Hepatic stellate cell (primary cell): ENCODE results near the gene MAJIN.
"Not testable (repeated sequence)": the region's sequence is repeated elsewhere in the genome, so short reads cannot be mapped to it uniquely, and the experiment has no call there.

Source experiments
- DNase-seq: peaks from one replicate; pipeline ENCODE4 v3.0.0; 2011; ENCODE audit warnings: low spot score

Gene MAJIN, protein sequence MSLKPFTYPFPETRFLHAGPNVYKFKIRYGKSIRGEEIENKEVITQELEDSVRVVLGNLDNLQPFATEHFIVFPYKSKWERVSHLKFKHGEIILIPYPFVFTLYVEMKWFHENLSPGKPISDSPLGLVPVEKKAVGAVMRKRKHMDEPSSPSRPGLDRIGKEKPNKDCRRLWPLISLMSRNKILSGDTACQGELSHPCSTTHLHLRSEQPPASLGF

DNA sequence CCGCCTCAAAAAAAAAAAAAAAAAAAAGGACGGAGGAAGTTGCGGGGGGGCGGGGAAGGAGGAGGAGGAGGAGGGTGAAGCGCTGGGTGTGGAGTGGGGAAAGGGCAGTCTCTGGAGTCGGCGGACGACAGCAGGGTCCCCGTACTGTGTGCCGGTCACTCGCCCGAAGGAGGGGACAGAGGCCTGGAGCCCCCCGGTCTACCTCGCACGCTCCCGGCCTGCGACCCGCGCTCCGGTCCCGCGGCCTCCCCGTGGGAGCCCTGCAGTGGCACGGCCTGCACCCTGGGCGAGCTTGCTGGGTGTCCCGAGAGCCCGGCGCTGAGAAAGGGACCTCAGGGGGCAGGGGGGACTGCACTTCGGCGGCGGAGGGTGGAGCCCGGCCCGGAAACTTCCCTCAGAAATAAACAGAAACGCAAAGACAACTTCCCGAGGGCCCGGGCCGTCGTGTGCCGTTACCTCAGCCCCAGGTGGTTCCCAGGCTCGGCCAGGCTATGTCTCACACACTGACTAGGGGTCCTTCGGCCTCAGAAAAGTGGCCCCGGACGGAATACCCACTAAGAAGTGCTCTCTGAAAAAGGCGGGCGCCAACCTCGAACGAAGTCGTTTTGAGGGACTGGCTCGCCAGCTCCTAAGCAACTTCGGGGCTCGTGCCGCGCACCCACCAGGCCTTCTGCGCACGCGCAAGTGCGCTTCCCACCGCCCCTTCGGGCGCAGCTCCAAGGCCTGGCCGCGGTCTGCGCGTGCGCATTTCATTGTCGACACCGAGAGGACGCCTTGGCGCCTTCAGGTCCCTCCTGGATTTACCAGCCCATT lies at the start of gene MAJIN:
MAJIN (minus strand) TSS at position 688 of the 813 bp plus-strand sequence. CDS start 12,703 bp downstream, outside the sequence.
- peak; percentile 84 for DNase-seq

DNA sequence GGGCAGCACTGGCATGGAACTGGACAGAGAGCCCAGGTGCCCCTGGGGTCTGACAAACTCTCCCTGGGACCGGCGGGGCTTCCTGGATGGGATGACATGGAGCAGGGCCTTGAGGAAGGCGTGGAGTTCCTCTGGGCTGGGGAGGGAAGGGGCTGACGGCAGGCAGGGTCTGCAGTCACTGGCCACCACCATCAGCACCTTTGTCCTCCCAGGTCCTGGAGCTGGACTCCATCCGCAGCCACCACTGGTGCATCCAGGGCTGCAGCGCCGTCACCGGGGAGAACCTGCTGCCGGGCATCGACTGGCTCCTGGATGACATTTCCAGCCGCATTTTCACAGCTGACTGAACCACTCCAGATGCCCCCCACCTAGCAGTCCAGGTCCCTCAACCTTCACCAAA lies 49.6 kb upstream of the MAJIN start:
- DNase-seq, result no peak

DNA sequence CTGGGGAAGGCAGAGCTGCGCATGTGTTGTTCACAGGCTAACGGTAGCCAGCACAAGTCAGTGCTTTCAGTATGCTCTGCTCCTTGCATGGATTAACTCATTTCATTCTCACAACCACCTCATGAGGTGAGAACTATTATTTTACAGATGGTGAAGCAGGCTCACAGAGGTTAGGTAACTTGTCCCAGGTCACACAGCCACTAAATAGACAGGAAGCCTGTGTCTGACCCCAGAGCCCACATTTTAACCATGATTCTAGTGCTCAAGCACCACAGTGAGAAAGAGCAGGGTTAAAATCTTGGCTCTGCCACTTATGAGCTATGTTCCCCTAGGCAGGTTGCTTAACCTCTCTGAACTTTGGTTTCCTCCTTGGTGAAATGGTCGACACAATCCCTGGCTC lies 49.1 kb upstream of the MAJIN start:
- no peak for DNase-seq

DNA sequence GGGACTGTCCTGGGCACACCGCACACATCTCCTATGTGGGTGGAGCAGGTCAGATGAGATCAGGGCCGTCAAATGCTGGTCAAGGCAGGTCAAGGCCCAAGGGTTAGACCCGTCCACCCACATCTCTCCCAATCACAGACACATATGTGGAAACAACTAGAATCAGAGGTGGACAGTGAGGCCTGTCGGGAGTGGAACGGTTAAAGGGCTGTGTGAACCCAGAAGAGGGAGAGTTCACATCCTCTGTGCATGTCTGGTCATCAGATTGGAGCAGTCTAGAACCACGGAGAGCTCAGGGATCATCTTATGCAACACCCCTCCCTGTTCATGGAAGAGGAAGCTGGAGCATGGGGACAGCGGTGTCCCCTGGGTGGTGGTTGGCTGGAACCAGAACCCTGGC lies 47.9 kb upstream of the MAJIN start:
- DNase-seq, result no peak

DNA sequence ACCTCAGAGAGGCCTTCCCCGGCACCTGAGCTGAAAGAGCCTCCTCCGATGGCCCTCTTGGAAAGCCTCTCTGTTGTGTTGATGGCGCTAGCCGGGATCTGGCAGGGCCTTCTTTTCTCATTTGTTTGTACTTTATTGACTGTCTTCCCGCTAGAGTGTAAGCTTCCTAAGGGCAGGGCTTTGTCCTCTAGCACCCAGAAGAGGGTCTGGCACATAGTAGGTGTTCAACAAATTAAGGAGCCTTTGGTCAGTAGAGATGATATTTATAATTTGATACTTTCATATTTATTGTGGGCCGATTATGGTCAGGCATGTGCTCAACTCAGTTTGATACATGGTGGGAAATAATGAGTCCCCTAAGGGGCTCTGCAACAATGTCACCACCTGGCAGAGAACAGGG lies 46.0 kb upstream of the MAJIN start:
- DNase-seq, result no peak

DNA sequence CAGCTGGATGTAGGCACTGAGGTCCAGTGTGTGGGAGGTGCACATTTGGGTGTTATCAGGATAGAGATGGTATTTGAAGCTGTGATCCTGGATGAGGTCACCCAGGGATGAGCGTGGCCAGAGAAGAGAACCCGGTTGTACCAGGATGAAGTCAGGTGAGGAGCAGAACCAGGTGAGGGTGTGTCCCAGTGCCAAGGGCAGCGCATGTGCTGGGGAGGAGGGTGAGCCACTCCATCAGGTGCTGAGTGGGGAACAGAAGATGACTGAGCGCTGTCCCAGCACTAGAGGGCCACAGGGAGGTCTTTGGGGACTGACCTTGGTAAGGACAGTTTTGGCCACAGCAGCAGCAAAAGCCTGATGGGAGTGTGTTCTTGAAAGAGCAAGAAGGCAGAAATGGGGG lies 44.8 kb upstream of the MAJIN start:
- no peak for DNase-seq

DNA sequence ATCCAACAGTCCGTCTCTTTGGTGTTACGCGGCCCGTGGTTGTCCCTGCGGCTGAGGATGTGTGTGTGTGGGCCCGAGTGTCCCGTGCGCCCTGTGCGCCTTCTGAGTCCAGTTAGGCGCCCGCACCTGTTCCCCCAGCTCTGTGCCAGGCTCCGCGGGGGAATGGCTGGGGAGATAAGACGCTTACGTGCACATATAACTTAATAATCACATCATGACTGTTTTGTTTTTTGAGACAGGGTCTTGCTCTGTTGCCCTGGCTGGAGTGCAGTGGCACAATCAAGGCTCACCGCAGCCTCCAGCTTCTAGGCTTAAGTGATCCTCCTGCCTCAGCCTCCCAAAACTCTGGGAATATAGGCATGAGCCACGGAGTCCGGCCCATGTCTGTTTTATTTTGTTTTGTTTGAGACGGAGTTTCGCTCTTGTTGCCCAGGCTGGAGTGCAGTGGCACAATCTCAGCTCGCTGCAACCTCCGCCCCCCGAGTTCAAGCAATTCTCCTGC lies 42.9 kb upstream of the MAJIN start:
- no peak for DNase-seq

DNA sequence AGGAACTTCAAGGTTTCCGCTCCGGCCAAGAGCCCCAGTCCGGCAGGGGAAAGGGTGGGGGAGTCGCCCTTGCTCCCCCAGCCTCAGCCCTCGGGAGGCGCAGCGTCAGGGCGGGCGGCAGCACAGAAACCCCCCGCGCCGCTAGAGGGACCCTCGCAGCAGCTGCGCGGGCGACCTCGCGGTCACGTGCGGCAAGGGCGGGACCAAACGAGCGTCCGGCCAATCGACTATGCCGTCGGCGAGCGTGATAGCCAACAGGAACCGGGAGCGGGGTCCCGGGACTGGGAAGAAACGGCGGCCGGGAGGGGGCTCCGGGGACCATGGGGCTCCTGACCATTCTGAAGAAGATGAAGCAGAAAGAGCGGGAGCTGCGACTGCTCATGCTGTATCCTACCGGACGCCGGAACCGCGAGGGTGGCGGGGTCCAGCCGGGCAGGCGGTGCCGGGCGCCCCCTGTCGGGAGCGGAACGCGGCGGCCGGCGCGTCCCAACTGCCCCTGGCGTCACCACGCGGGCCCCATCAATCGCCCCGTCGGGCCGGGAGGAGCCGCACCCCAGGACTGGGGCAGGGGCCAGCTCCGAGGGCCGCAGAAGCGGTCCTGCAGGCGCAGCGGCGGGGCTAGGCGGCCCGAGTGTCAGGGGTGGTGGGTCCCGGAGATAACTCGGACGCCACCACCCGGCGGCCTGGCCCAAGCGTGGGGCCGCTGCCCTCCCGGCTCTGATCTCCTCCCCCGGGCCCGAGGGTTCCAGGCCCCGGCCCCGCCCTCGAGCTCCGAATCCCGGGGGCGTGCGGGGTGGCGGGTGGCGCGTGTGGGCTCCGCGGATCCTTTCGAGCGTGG lies 42.2 kb upstream of the MAJIN start, which contains the start of gene ARL2:
ARL2 (plus strand) TSS at position 273 of the 838 bp plus-strand sequence; CDS start at position 321, 48 bp downstream.
- peak; percentile 96 for DNase-seq

DNA sequence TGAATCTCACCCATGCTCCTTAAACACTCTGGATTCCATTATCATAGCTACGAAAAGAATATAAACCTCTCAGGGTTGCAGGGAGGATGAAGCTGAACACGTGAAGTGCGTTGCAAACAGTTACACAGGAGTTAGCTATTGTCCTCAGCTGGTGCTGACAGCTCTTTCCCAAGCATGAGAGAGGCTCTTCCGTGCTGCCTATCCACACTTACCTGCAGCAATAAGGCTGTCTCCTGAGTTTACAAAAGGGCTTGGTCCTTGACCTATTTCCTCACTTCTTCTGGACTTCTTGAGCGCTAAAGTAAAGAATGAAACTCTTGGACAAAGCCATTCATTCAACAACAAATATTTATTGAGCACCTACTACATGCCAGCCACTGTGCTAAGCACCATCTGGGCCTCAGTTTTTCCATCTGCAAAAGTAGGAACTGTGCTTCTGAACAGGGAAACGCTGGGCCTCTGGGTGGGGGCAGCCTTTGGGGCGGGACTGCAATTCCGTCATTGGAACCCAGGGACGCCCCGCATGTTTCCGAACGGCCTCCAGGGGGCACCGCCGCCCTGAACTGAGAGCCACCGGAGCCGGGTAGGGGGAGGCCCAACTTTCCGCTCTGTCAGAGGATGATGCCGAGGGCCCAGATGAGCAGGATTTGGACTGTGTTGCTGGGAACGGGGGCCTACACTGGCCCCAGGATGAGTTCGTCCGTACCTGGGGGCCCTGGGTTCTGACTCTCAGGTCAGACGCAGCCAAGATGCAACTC lies 41.4 kb upstream of the MAJIN start:
- DNase-seq, result peak; percentile 96

DNA sequence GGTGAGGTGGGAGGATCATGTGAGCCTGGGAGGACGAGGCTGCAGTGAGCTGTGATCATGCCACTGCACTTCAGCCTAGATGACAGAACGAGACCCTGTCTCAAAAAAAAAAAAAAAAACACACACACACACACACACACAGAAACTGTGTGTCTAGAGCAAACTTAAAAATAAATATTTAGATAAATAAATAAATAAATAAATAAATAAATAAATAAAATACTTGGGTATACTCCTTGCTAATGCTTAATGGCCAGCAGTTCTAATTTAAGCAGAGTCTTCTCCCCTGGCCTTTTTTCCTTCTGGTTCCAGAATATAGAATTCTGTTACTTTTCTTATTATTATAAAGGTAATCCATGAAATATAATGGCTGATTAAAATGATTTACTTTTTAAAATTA lies 37.0 kb upstream of the MAJIN start:
- DNase-seq, result no peak

DNA sequence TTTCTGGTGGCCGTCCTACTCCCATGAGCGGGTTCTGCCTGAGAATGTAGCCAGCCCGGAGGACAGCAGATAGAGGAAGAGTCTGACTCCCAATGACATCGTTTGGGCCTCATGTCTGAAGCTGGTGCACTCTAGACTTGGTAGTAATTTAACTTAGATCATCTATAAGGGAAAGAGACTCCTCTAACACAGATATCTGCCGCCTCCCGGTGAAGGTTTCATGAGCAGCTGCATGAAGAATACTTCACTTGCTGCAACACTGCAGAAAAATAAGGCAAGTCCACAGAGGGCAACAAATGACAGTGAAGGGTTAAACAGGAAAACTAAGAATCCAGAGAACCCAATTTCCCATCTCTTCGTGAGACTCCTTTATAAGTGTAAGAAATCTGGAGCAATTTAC lies 36.1 kb upstream of the MAJIN start:
- DNase-seq, result no peak

DNA sequence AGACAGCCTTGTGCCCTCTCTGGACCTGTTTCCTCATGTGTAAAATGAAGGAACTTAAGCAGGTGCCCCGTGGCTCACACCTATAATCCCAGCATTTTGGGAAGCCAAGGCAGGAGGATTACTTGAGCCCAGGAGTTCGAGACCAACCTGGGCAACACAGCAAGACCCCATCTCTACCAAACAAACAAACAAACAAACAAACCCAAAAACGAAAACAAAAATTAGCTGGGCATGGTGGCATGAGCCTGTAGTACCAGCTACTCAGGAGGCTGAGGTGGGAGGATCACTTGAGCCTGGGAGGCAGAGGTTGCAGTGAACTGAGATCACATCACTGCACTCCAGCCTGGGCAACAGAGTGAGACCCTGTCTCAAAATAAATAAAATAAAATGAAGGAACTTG lies 32.1 kb upstream of the MAJIN start:
- DNase-seq, result not testable (repeated sequence)

DNA sequence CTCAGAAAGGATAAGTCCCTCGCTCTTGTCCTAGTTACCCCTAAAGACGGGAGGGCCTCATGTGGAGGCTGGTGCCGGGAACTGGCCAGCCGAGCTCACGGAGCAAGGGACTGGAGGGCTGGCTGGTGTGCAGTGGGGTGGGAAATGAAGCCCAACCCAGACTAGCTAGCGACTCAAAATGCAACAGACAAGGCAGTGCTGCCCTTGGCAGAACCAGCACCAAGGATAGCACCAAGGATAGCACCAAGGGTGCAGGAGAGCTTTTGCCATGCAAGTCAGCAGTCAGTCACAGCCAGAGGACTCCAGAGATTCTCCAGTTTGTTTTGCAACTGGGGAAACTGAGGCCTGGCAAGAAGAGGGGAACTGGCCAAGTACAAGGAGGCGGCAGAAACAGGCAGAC lies 31.4 kb upstream of the MAJIN start:
- DNase-seq, result peak; percentile 45

DNA sequence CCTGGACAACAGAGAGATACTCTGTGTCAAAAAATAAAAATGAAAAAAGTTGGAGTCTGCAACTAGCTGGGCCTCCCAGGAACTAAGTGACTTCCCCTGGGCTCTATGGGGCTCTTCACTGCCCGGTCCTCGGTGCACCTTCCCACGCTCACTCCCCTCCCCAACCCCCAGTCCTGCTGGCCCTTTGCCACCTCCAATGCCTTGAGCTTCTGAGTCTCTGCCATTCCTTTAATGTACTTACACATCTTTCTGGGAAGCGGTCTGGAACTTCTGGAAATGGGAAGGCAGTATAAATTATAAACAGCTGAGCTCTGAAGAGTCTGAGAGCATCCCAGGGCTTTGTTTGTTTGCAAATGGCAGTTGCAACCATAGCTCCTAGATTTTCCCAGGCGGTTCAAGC lies 30.8 kb upstream of the MAJIN start:
- DNase-seq, result no peak

DNA sequence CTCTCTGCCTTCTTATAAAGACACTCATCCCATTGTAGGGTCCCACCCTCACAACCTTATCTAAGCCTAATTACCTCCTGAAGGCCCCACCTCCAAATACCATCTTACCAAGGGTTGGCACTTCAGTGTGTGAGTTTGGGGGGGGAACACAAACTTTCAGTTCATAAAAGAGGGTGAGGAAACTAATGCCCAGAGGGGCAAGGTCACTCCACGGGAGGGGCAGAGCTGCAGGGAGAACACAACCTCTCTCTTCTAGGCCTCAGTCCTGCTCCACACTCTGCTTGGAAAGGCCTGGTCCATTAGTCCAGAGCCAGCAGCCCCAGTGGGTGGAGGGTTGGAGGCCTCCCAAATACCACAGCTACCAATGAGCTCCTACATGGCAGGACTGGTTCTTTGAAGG lies 27.6 kb upstream of the MAJIN start:
- no peak for DNase-seq

DNA sequence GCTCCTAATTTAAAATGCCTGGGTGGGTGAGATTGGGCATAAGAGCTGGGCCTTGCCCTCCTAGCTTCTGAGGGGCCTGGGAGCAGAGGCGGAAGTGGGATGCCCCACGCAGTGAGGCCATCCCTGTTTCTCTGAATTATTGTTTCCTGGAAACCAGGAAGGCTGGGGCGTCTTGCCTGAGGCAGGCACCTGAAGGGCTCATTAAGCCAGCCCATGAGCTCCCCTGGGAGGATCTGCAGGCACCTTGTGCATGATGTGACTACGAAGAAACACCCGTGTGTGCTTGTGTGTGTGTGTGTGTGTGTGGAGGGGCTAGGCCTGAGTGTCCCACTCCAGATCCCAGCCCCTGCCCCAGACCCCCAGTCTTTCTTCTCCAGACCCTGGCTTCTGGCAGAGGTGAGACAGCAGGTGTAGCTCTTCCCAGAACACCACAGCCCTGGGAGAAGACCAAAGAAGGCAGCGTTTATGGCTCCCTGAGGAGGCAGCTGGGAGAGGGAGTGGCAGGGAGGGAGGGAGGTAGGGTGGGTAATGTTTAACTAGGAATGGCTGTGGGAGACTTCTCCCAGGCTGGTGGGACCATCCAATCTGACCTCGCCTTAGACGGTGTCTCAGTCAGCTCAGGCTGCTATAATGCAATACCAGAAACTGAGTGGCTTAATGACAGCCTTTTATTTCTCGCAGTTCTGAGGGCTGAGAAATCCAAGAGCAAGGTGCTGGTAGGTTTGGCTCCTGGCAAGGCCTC lies 27.0 kb upstream of the MAJIN start:
- no peak for DNase-seq

DNA sequence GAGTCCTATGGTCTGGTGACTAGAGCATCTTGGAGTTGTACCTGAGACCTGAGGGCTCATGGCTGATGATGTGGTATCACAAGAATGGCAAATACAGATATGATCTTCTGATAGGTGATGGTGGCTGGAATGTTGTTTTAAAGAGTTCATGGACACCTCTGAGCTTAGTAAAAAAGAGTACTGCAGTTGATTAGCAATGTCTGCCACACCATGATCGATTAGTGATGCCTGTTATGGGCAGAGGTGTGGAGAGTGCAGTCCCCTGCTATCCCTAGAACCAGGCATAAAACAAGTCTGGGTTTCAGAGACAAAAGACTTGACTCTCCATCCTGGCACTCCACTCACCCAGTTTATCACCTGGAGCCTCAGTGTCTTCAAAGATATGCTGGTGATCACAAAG lies 26.2 kb upstream of the MAJIN start:
- DNase-seq, result no peak

DNA sequence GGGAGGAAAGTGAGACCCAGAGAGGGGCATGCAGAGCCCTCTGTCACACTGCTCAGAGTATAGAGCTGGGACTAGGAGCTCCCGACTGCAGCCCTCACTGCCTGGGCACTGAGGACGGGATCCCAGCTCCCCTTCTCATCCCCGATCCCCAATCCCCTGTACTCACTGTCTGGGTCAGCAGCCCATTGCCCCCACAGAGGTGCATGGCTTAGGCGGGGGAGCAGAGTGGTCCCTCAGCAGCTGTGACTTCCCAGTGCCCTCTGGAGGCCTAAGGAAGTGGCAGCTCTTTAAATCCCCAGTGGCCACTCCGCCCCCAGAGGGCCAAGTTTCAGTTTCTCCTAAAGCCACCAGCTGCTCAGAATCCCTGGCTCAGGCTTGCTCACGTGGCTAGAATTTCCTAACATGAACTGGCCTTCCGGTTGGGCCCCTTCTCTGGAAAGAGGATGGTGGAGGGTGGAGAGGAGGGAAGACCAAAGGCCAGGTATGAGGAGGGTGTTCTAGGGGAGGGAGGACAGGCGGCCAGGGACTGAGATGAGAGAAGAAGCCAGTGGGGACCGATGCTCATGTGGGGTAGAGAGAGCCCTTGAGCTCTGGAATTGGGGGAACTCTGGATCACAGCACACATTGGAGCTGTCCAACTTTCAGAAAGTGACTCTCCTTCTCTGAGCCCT lies 24.9 kb upstream of the MAJIN start, which contains the start of gene BATF2:
BATF2 (minus strand) TSS at position 262 of the 671 bp plus-strand sequence; CDS start at position 205, 57 bp downstream.
- peak; percentile 96 for DNase-seq

DNA sequence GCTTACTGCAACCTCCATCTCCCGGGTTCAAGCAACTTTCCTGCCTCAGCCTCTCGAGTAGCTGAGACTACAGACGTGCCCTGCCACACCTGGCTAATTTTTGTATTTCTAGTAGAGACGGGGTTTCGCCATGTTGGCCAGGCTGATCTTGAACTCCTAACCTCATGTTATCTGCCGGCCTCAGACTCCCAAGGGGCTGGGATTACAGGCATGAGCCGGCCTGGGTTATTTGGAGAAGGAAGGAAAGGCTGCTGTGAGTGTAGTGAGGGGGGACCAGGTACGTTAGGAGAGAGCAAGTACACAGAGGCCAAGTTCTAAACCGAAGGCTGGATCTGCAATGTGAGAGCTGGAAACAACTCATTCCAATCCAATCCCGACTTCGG lies 24.4 kb upstream of the MAJIN start:
- DNase-seq, result no peak

DNA sequence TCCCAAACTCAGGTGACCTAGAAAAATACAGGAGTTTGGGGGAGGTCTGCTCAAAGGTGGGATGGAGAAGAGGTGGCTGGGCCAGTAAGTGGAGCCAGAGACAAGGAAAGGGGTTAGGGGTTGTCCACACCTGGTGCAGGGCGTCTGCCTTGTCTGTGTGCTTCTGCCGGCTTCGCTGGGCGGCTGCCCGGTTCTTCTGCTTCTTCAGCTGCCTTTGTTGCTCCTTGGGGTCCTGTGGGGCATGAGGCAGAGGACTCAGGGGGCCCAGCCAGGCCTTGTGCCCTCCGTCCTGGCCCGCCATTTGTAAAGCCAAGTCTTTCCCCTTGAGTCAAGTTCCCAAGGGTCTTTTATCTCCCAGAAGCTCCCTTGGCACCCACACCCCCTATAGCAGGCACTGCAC lies 22.4 kb upstream of the MAJIN start:
- no peak for DNase-seq
